GM23338 (cell line): ENCODE results near the gene NLRP9. TPM values are rescaled to one million over a fixed set of nuclear protein-coding genes. Genes with fewer than 3 reads are reported as not detected.
"Not testable (repeated sequence)": the region's sequence is repeated elsewhere in the genome, so short reads cannot be mapped to it uniquely, and the experiment has no call there.

Source experiments
- ATAC-seq: fragments of 200-7000 bp; cut with Tn5 transposase; 3 replicates; pipeline ENCODE4 v1.9.1; 2020
- DNase-seq: peaks from one replicate; pipeline ENCODE4 v3.0.0-alpha.2; 2015; ENCODE audit warnings: low spot score
- H2AFZ ChIP-seq: fragments of 200-600 bp; sonication (generic); 2 replicates; pipeline ENCODE4 v1.8.0; 2016; ENCODE audit warnings: antibody characterized with exemption, mild to moderate bottlenecking, moderate library complexity
- H3F3A ChIP-seq: fragments of 200-600 bp; sonication (generic); replicated peaks from 2 replicates; pipeline ENCODE4 v1.8.0; 2017; ENCODE audit warnings: antibody characterized with exemption, mixed run types, low read depth
- H3K27ac ChIP-seq: fragments of 200-600 bp; sonication (generic); 2 replicates; pipeline ENCODE4 v1.6.1; 2016; ENCODE audit warnings: low read depth
- H3K27me3 ChIP-seq: fragments of 200-600 bp; sonication (generic); 2 replicates; pipeline ENCODE4 v1.8.0; 2016; ENCODE audit warnings: mild to moderate bottlenecking, mixed run types, moderate library complexity; ENCODE audit not compliant: insufficient read depth
- H3K36me3 ChIP-seq: fragments of 200-600 bp; sonication (generic); 2 replicates; pipeline ENCODE4 v1.8.0; 2016; ENCODE audit warnings: mild to moderate bottlenecking; ENCODE audit not compliant: insufficient read depth
- H3K4me1 ChIP-seq: fragments of 200-600 bp; sonication (generic); 2 replicates; pipeline ENCODE4 v1.8.0; 2016; ENCODE audit warnings: mild to moderate bottlenecking, moderate library complexity; ENCODE audit not compliant: insufficient read depth
- H3K4me2 ChIP-seq: fragments of 200-600 bp; sonication (generic); 2 replicates; pipeline ENCODE4 v1.7.1; 2017; ENCODE audit warnings: mixed run types
- H3K4me3 ChIP-seq: fragments of 200-600 bp; sonication (generic); 2 replicates; pipeline ENCODE4 v1.6.1; 2016; ENCODE audit warnings: mixed run types
- H3K79me2 ChIP-seq: fragments of 200-600 bp; sonication (generic); replicated peaks from 2 replicates; pipeline ENCODE4 v1.8.0; 2017; ENCODE audit warnings: mild to moderate bottlenecking; ENCODE audit not compliant: insufficient read depth
- H3K9me2 ChIP-seq: fragments of 200-600 bp; sonication (generic); 2 replicates; pipeline ENCODE4 v1.8.0; 2017; ENCODE audit not compliant: insufficient read depth
- H4K20me1 ChIP-seq: fragments of 200-600 bp; sonication (generic); replicated peaks from 2 replicates; pipeline ENCODE4 v1.8.0; 2017; ENCODE audit warnings: mild to moderate bottlenecking; ENCODE audit not compliant: insufficient read depth
- H3K27ac Mint-ChIP-seq: 2 replicates; pipeline ENCODE4 v1.8.0; 2020; ENCODE audit warnings: inconsistent platforms, mild to moderate bottlenecking, moderate library complexity, mixed read lengths
- H3K27me3 Mint-ChIP-seq: 3 replicates; pipeline ENCODE4 v1.8.0; 2022; ENCODE audit warnings: low read depth, mild to moderate bottlenecking, moderate library complexity, mixed read lengths, inconsistent platforms; ENCODE audit not compliant: insufficient read depth, poor library complexity
- H3K36me3 Mint-ChIP-seq: 3 replicates; pipeline ENCODE4 v1.8.0; 2021; ENCODE audit warnings: low read depth, mild to moderate bottlenecking, inconsistent platforms, moderate library complexity, mixed read lengths
- H3K4me1 Mint-ChIP-seq: 3 replicates; pipeline ENCODE4 v1.8.0; 2020; ENCODE audit warnings: mild to moderate bottlenecking, inconsistent platforms, mixed read lengths
- H3K4me3 Mint-ChIP-seq: 3 replicates; pipeline ENCODE4 v1.8.0; 2021; ENCODE audit warnings: moderate library complexity, mild to moderate bottlenecking, inconsistent platforms, mixed read lengths
- H3K9me3 Mint-ChIP-seq: 3 replicates; pipeline ENCODE4 v1.8.0; 2020; ENCODE audit warnings: moderate library complexity, mild to moderate bottlenecking, inconsistent platforms, mixed read lengths
- CREB1 ChIP-seq: fragments of 250-450 bp; sonication (Bioruptor Pico); IDR thresholded peaks from 2 replicates; pipeline ENCODE4 v1.5.0; 2020; ENCODE audit warnings: low read depth, mild to moderate bottlenecking, moderate library complexity
- JUNB ChIP-seq: IDR thresholded peaks from one replicate; pipeline ENCODE4 v1.6.1; 2016; ENCODE audit warnings: antibody characterized with exemption; ENCODE audit not compliant: unreplicated experiment
- POLR2AphosphoS5 ChIP-seq: IDR thresholded peaks from 2 replicates; pipeline ENCODE4 v1.6.1; 2016; ENCODE audit warnings: antibody characterized with exemption, low read depth
- STAT1 ChIP-seq: IDR thresholded peaks from one replicate; pipeline ENCODE4 v1.6.1; 2016; ENCODE audit warnings: antibody characterized with exemption; ENCODE audit not compliant: unreplicated experiment
- ZNF331 ChIP-seq: fragments of 250-450 bp; sonication (Bioruptor Pico); IDR thresholded peaks from 2 replicates; pipeline ENCODE4 v1.5.0; 2020; ENCODE audit warnings: low read depth, mild to moderate bottlenecking, moderate library complexity
- polyA plus RNA-seq: library from polyadenylated mRNA; unstranded; fragments of >200 nt; fragmentation: Nextera tagmentation; extraction: Ambion mirVana; gene quantifications from 2 replicates; pipeline ENCODE4 v1.2.1, GENCODE V29; 2016
- total RNA-seq: library from RNA; depleted of rRNA; stranded (reverse); fragments of >200 nt; shearing (Covaris generic); gene quantifications from 2 replicates; pipeline ENCODE4 v1.2.3, GENCODE V29; 2014
- TF ChIP-seq, protein P1 (sequence below): fragments of 250-450 bp; sonication (Bioruptor Pico); IDR thresholded peaks from 2 replicates; pipeline ENCODE4 v1.5.0; 2020; ENCODE audit warnings: mild to moderate bottlenecking, moderate library complexity
- TF ChIP-seq, protein P2 (sequence below): IDR thresholded peaks from 2 replicates; pipeline ENCODE4 v1.6.1; 2016; ENCODE audit warnings: antibody characterized with exemption

Gene NLRP9
- total and polyA plus RNA-seq, 2 experiments from 2014 or later = not detected

DNA sequence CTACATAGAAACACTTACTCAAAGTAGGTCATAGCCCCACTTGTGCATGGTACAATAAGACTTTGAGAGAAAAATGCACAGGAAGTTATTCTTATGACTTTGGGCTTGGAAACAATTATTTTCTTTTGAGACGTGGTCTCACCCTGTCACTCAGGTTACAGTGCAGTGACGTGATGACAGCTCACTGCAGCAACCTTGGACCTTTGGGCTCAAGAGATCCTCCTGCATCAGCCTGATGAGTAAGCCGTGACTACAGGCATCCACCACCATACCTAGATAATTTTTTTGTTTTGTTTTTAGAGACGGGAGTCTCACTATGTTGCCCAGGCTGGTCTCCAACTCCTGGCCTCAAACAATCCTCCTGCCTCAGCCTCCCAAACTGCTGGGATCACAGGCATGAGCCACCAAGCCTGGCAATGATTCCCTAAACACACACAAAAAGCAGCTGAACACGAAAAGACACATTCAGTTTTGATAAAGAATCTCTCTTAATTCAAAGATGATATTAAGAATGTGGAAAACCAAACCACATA, 17.9 kb downstream of the NLRP9 start:
- Mint-ChIP-seq H3K4me3 (no peak overlapping the region), H3K27me3 (peaks cover 3% of the 10 kb centered on the region), H3K9me3 (peaks cover 94% of the 10 kb centered on the region), H3K4me1 (no peaks in the 10 kb centered on the region), H3K27ac (no peak overlapping the region), H3K36me3 (peaks cover 45% of the 10 kb centered on the region)
- Histone ChIP-seq H3K27ac (no peak overlapping the region), H3K27me3 (no peaks in the 10 kb centered on the region), H4K20me1 (no peaks in the 10 kb centered on the region), H3K9me2 (no peaks in the 10 kb centered on the region), H3K4me2 (no peak overlapping the region), H3K4me1 (no peaks in the 10 kb centered on the region), H3K79me2 (no peaks in the 10 kb centered on the region), H2AFZ (no peak overlapping the region), H3K4me3 (no peak overlapping the region), H3K36me3 (peaks cover 3% of the 10 kb centered on the region; the same call in 1 of the 2 replicates), H3F3A (no peaks in the 10 kb centered on the region)
- ATAC-seq (no peak), DNase-seq (no peak)
- TF ChIP-seq POLR2AphosphoS5 (no peak), JUNB (no peak), STAT1 (no peak), ZNF331 (CRISPR knock-in tag) (no peak), CREB1 (CRISPR knock-in tag) (no peak)
- TF ChIP-seq, protein P1, sequence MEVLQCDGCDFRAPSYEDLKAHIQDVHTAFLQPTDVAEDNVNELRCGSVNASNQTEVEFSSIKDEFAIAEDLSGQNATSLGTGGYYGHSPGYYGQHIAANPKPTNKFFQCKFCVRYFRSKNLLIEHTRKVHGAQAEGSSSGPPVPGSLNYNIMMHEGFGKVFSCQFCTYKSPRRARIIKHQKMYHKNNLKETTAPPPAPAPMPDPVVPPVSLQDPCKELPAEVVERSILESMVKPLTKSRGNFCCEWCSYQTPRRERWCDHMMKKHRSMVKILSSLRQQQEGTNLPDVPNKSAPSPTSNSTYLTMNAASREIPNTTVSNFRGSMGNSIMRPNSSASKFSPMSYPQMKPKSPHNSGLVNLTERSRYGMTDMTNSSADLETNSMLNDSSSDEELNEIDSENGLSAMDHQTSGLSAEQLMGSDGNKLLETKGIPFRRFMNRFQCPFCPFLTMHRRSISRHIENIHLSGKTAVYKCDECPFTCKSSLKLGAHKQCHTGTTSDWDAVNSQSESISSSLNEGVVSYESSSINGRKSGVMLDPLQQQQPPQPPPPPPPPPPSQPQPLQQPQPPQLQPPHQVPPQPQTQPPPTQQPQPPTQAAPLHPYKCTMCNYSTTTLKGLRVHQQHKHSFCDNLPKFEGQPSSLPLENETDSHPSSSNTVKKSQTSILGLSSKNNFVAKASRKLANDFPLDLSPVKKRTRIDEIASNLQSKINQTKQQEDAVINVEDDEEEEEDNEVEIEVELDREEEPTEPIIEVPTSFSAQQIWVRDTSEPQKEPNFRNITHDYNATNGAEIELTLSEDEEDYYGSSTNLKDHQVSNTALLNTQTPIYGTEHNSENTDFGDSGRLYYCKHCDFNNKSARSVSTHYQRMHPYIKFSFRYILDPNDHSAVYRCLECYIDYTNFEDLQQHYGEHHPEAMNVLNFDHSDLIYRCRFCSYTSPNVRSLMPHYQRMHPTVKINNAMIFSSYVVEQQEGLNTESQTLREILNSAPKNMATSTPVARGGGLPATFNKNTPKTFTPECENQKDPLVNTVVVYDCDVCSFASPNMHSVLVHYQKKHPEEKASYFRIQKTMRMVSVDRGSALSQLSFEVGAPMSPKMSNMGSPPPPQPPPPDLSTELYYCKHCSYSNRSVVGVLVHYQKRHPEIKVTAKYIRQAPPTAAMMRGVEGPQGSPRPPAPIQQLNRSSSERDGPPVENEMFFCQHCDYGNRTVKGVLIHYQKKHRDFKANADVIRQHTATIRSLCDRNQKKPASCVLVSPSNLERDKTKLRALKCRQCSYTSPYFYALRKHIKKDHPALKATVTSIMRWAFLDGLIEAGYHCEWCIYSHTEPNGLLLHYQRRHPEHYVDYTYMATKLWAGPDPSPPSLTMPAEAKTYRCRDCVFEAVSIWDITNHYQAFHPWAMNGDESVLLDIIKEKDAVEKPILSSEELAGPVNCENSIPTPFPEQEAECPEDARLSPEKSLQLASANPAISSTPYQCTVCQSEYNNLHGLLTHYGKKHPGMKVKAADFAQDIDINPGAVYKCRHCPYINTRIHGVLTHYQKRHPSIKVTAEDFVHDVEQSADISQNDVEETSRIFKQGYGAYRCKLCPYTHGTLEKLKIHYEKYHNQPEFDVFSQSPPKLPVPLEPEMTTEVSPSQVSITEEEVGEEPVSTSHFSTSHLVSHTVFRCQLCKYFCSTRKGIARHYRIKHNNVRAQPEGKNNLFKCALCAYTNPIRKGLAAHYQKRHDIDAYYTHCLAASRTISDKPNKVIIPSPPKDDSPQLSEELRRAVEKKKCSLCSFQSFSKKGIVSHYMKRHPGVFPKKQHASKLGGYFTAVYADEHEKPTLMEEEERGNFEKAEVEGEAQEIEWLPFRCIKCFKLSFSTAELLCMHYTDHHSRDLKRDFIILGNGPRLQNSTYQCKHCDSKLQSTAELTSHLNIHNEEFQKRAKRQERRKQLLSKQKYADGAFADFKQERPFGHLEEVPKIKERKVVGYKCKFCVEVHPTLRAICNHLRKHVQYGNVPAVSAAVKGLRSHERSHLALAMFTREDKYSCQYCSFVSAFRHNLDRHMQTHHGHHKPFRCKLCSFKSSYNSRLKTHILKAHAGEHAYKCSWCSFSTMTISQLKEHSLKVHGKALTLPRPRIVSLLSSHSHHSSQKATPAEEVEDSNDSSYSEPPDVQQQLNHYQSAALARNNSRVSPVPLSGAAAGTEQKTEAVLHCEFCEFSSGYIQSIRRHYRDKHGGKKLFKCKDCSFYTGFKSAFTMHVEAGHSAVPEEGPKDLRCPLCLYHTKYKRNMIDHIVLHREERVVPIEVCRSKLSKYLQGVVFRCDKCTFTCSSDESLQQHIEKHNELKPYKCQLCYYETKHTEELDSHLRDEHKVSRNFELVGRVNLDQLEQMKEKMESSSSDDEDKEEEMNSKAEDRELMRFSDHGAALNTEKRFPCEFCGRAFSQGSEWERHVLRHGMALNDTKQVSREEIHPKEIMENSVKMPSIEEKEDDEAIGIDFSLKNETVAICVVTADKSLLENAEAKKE = no peak
- TF ChIP-seq, protein P2, sequence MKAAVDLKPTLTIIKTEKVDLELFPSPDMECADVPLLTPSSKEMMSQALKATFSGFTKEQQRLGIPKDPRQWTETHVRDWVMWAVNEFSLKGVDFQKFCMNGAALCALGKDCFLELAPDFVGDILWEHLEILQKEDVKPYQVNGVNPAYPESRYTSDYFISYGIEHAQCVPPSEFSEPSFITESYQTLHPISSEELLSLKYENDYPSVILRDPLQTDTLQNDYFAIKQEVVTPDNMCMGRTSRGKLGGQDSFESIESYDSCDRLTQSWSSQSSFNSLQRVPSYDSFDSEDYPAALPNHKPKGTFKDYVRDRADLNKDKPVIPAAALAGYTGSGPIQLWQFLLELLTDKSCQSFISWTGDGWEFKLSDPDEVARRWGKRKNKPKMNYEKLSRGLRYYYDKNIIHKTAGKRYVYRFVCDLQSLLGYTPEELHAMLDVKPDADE = no peak

DNA sequence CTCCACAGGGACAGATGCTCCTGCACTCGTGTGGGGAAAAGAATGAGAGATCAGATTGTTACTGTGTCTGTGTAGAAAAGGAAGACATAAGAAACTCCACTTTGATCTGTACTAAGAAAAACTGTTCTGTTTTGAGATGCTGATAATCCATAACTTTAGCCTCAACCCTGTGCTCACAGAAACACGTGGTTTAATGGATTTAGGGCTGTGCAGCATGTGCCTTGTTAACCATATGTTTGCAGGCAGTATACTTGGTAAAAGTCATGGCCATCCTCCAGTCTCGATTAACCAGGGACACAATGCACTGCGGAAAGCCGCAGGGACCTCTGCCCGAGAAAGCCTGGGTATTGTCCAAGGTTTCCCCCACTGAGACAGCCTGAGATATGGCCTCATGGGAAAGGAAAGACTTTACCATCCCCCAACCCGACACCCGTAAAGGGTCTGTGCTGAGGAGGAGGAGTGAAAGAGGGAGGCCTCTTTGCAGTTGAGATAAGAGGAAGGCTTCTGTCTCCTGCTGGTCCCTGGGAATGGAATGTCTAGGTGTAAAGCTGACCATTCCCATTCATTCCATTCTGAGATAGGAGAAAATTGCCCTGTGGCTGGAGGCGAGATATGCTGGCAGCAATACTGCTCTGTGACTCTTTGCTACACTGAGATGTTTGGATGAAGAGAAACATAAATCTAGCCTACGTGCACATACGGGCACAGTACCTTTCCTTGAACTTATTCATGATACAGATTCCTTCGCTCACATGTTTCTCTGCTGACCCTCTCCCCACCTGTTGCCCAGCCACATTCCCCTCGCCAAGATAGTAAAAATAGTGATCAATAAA, 20.1 kb downstream of the NLRP9 start:
- H4K20me1 ChIP-seq, H3F3A ChIP-seq, H3K27ac ChIP-seq, H3K4me3 Mint-ChIP-seq, ATAC-seq, H2AFZ ChIP-seq, H3K36me3 ChIP-seq, H3K4me3 ChIP-seq, H3K79me2 ChIP-seq, H3K4me1 ChIP-seq, H3K4me2 ChIP-seq, DNase-seq, H3K27me3 ChIP-seq, H3K4me1 Mint-ChIP-seq, H3K9me2 ChIP-seq, H3K27ac Mint-ChIP-seq: not testable (repeated sequence)
- peaks cover 55% of the 10 kb centered on the region for H3K36me3 Mint-ChIP-seq
- peaks cover 94% of the 10 kb centered on the region for H3K9me3 Mint-ChIP-seq
- H3K27me3 Mint-ChIP-seq = peaks cover 14% of the 10 kb centered on the region
